HTR-8/SVneo (cell line): ENCODE data around the gene KIAA1614.

ENCODE experiments used
- DNase-seq: peaks from one replicate; pipeline ENCODE4 v3.0.0; 2011; ENCODE audit warnings: low spot score, mixed read lengths; ENCODE audit not compliant: insufficient read length
- FAIRE-seq: peaks from 2 replicates; lab custom pipeline; 2011; peaks lifted over from hg19 to GRCh38; lab: Jason Lieb, UNC

KIAA1614 gene

DNA sequence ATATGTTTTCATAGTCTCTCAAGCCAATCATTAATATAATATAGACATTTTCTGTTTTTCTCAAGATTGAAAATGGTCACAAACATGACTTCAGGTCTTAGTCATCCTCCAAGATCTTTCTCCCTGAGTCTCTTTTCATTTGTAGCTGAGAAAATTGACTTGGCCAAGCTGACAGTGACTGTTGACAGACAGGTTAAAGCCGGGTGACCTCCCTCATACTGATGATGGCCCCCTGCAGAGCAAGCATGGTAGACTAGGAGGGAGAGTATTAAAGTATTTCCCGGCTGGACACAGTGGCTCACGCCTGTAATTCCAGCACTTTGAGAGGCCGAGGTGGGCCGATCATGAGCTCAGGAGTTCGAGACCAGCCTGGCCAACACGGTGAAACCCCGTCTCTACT, 6.8 kb upstream of the KIAA1614 start:
- DNase-seq (no peak), FAIRE-seq (no peak)

DNA sequence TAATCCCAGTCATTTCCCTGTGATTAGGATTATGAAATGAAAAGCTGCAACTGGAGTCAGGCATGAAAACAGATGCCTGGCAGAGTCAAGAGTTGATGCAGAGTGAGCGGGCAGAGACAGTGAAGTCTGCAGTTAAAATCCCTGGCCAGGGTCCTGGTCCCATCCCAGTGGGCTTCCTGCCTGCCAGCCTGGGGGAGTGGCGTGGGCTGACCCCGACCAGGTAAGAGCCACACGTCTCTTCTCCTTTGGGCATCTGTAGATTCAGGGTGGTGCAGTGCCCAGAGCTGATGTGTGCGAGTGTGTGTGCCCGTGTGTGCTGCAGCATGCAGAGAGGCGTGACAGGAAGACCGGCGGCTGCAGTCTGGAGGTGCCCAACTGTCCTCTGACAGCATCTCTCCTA, 6.2 kb upstream of the KIAA1614 start:
- FAIRE-seq (no peak), DNase-seq (no peak)

DNA sequence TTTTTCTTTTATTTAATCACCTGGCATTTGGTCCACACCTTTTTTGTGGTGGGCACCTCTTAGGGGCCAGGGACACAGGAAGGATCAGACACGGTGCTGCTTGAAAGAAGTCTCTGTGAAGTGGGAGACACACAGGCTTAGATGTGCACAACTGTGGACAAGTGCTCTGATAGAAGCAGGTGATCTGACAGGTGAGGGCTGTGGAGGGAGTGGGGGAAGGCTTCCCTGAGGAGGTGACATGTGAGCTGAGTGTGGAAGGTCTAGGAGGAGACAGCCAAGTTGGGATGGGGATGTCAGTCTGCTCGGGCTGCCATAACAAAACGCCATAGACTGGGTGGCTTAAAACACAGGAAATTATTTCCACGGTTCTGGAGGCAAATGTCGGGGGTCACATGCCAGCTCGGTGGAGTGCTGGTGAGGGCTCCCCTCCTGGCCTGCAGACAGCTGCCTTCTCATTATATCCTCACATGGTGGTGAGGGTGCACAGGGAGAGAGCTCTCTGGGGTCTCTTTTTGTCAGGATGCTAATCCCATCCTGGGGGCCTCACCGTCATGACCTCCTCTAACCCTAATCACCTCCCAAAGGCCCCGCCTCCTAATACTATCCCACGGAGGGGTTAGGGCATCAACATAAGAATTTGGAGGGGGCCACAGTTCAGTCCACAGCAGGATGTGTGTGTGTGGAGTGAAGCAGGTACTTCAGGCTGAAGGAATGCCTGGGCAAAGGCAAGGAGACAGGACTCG, 5.2 kb upstream of the KIAA1614 start:
- FAIRE-seq, result no peak
- DNase-seq, result no peak

DNA sequence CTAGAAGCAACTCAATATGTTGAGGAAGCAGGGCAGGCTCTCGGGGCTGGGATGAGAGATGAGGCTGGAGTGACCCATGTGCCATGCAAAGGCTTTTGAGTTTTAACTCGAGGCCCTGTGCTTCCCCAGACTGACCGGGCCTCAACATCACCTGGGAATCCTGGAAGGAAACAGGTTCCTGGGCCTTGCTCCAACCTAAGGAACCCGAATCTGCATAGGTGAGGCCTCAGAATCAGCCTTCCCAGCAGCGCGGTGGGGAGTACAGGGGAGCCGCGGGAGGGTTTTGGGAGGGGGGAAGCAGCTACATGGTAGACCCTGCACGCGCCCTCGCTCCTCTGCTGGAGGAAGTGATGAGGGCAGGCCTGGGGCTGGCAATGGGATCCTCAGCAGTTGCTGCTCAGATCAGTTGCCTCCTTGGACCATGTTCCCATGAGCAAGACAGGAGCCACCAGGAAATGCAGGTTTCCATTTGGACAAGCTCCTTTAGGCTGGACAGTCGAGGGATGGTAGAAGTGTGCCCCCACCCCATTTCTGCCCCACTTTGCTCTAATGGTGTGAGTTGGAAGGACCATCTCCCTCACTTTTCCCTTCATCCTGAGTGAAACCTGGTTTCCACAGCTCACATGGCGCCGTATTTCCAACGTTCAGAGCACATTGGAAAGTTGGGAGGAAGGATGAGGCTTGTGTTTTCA, 4.5 kb upstream of the KIAA1614 start:
- FAIRE-seq (no peak), DNase-seq (no peak)

DNA sequence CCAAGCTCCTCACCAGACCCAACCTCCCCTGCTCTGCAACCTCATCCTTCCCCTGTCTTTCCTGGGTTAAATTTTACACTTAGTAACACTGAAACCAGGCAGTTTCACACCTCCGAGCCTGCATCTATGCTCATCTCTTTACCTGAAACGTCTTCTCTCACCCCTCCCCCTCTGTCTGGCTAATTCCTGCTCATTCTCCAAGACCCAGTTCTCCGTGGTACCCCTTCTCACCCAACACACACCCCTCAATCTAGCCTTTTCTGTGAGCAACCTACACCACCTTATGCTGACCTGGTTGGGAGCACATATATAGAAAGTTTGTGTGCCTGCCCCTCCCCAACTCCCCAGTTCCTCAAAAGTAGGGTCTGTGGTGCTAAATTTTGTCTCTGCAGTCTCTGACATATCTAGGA, 3.7 kb upstream of the KIAA1614 start:
- no peak for FAIRE-seq
- DNase-seq, result no peak

DNA sequence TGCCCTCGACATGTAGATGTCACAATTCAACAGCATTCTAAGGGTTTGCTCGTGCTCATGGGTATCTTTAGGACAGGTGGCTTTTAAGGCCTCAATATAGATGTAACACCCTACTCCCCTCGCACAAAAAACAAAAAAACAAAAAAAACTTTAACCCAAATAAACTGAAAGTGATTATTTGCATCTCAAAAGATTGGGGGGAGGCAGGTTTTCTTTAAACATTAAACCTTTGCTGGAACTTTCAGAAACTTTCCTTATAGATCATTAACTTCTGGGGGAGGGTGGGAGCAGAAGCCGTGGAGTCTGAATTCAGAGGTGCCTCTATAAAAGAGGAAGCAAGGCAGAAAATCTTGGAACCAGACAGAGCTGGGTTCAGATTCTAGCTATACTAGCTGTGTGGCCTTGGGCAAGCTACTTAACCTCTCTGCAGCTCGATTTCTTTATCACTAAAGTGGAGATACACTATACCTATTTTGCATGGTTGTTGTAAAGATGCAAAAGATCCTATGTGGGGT, 3.2 kb upstream of the KIAA1614 start:
- no peak for FAIRE-seq

DNA sequence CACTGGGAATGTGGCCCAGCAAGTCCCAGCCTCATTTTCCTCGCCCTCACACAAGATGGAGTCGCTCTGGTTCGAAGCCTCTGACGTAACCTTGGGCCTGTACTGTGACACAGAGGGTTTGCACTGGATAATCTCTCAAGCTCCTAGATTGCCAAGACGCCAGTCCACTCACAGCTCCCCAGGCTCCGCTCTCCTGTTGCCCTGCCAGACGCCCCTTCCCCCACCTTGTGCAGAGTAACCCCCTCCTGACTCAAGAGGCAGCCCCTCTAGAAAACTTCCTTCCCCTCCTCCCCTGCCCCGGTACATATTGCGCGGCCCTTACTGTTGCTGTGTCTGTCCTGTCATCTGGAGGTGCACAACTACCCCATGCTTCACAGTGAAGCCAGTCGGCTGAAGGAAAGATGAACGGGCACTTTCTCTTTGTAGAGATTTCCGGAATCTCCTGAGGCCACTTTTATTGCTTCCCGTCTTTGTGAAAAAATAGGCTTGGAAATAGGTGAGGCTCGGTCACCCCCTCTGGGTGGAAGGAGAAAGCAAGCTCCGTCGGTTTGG, 981 bp upstream of the KIAA1614 start:
- DNase-seq, result peak; percentile 58
- FAIRE-seq, result no peak

More for the DNA sequence above, 3.2 kb upstream of the KIAA1614 start:
- no peak for DNase-seq

DNA sequence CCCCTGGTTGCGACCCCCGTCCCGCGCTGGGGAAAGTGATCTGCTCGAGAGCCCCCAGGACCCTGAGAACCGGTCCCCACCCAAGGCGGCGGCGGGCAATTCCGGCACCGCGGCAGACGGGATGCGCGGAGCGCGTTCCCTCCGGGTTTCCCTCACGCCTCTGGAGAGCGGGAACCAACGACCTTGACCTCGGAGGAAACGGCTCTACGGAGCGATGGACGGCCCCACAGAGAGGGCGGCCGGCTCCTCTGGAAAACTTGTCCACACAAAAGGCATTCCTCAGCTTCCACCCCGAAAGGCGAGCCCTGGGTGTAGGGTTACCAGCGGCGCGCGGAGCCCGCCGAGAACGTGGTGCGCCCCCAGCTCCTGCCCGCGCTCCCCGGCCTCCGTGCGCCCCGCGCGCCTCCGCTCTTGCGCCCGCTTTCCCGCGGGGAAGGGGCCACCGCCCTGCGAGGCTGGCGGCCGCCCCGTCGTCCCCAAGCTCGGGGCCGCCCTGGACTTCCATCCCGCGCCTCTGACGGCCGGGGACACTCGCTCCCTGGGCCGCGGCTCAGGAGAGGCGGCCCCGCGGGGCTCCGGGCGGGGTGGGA, 391 bp upstream of the KIAA1614 start:
- DNase-seq (peak; percentile 55), FAIRE-seq (no peak)

DNA sequence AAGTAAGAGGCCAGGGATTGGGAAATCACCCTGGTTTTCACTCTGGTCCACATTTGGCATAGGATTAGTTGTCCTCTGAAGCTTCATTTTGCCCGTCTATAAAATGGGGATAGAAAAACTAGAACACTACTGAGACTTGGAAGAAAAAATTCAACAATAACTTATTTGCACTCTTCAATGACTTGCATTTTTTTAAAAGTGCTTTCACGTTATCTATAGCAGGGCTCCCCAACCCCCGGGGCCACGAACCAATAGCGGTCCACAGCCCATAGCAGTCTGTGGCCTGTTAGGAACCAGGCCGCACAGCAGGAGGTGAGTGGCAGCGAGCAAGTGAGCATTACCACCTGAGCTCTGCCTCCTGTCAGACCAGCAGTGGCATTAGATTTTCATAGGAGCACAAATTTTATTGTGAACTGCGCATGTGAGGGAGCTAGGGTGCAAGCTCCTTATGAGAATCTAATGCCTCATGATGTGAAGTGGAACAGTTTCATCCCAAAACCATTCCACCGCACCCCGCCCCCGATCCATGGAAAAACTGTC, 2.8 kb downstream of the KIAA1614 start:
- no peak for DNase-seq
- no peak for FAIRE-seq

DNA sequence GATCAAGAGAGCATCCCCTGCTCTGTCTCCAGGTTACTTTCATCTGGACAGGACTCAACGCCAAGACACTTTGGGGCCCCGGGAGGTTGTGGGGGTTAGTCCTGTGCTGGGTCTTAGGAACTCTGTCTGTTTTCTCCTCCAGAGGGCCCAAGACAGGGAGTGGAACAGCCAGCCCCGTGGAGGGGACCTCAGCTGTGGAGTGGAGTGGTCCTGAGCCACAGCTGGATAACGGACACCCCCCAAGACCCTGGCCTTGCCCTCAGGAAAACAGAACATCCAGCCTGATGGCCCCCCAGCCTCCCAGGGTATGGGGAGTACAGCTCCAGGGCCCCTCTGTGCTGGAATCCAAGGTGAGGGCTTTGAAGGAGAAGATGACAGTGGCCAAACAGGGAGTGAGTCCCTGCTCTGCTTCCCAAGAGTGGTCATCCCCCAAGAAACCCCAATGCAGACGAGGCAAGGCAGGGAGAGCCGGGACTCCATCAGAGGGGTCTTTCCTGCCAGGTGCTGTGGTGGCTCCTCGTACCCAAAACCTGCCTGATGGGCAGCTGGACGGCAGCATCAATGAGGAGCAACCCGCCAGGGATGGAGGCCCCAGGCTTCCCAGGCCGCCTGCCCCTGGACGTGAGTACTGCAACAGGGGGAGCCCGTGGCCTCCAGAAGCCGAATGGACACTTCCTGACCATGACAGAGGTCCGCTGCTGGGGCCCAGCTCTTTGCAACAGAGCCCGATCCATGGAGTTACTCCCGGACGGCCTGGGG, 3.5 kb downstream of the KIAA1614 start:
- no peak for DNase-seq
- FAIRE-seq, result no peak

DNA sequence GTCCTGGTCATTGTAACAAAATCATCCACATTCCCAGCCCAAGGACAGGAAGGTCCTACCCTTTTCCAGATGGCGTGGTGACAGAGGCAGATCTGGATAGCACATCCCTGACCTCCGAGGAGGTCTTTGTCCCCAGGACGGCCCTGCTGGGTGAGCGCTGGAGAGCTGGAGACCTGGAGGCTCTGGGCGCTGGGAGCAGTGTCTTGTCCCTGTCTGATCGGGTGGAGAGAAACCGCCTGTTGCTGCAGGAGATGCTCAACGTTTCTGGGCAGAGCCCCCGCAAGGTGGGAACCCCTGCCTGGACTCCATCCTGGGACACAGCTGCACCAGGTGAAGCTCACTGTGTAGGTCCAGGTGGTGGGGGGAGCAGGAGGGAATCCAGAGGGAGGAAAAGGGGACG, 4.1 kb downstream of the KIAA1614 start:
- DNase-seq (no peak), FAIRE-seq (no peak)

DNA sequence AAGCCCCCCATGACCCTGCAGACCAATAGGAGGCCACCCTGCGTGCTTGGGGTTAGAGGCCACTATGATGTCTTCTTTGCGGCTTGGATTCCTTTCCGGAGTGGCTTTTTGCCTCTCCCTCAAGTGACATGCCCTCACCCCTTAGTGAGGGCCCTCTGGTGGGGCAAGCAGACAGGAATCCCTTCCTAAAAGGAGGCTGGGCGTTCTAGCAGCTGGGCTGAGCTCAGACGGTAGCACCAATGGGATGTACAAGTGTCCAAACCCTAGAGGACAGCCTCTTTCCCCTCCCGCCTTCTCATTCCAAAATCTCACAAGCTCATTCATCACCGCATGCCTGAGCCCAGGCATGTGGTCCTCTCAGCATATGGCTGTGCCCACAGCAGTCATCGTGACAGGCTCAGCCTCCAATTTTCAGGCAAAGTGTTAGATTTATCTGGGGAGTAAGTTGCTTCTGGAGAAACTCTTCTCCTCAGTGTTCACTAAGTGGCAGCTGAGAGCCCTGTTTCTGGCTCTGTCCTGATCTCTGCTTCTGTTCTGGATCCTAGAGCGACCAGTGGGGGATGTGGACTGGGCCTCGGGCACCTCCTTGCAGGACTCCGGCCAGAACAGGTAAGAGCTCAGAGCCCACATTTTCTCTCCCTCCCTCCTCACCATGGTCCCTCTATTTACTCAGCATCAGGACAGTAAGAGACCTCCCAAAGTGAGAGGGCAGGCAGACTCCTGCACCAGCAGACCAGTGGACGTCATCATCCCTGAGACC, 4.8 kb downstream of the KIAA1614 start:
- FAIRE-seq (no peak), DNase-seq (no peak)

DNA sequence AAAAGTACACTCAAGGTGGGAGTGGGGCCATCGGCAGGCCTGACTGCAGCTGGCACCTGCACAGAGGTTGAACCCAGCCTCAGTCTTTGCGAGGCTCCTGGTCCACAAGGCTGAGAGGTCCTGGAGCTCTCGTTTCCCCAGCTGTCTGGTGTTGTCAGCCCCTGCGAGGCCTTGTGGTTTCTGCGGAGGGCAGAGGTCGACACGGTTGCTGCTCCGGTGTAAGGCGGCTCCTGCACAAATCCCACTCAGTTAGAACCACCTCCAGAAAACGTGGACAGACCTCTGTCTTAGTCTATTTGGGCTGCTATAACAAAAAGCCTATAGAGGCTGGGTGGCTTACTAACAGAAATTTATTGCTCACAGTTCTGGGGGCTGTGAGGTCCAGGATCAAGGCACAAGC, 5.8 kb downstream of the KIAA1614 start:
- FAIRE-seq, result no peak
- DNase-seq, result no peak

DNA sequence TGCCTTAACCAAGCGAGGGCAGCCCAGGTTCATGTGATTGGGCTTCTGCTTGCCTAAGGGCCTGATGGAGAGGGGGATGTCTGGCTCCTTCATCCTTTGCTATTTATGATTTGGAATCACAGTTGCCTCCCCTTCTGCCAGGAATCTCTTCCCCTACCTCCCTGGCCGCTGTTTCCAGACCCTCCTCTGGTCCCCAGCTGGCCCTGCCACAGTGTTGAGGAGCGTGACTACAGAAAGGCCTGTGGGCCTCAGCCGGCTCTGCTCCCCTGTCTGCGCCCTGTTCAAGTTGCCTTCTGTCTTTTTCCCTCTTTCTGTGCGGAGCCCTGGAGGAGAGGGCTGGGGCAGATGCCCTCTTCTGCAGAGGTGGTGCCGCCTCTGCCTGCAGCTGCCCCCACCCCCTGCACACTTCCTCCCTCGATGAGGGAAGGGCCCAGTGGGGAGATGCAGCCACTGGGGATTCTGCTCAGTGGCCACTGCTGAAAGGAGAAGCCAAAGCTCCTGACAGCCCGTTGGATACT, 6.5 kb downstream of the KIAA1614 start:
- DNase-seq (no peak), FAIRE-seq (no peak)

DNA sequence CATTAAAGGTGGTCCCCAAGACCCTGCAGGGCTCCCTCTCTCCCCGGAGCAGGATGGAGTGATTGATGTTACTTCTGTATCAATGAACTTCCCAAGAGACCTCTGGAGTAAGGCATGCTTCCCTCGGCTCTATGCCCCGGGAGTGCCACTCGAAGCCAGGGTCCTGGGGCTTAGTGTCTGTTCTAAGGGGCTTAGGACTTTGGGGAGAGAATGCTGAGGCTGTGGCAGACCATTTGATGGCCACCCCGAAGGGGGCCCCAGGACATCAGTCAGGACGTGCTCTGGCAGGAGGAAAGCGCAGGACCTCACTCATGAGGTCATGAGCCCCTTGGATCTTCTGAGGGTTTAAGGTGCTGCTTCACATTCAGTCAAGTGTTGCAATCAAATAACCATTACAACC, 7.5 kb downstream of the KIAA1614 start:
- DNase-seq, result no peak
- no peak for FAIRE-seq

DNA sequence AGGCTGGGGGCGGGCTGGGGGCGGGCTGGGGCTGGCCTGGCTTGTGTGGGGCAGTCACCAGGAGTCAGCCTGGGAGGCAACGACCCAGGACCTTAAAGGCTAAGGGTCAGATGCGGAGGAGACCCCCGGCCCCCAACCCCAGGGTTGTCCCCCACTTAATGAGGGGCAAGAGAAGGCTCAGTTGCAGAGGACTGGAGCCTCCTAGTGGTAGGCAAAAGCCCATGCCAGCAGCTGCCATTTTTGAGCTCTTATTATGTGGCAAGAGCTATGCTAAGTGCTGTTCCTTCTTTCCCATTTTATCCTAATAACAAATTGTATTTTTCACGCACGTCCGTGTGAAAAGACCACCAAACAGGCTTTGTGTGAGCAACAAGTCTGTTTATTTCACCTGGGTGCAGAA, 8.0 kb downstream of the KIAA1614 start:
- FAIRE-seq (no peak), DNase-seq (no peak)

DNA sequence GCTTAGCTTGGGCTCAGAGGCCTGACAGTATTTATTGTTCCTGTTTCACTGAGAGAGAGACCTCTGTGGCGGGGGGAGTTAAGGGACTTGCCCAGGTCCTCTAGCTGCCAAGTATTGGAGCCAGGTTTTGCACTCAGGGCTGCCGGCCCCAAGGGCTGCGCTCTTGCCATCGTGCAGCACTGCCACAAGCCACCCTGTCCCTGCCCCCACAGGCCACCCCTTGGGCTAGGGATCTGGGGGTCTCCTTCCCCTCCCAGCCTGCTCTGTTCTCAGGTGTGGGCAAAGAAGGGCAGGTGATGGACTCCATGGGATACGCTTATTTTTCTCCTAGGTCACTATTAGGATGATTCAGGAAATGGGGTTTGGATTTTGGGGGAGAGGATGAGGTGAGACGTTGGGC, 8.7 kb downstream of the KIAA1614 start:
- no peak for FAIRE-seq
- no peak for DNase-seq

DNA sequence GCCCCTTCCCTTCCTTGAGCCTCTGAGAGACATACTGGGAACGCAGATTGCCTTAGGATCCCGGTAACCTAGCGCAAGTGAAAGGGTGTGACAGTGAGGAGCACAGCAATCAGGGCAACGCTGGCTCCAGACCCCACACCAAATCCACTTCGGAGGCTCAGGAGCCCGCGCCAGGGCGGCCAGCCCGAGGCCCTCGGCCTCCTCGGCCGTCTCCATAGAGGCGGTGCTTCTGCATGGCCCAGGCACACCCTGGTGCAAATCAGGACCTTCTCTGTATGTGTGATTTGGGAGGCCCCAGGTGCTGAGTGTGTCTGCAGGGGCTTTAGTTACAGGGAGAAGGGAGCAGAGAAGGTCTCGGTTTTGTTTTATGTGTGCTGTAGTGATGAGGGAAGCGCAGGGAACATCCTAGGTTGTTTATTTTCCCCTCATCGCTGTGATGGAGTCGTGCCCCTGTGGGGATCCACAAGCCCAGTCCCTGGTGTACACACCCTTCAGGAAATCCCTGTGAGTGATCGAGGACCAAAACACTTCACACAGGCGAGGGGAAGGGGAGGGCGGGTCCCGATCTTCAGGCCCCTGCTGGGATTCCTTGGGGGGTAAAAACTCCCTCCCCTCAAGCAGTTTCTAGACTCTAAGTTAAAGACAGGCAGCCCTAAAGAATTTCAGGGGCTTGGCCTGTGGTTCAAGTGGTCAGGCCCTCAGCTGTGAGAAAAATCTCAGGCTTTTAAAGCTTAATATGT, 9.4 kb downstream of the KIAA1614 start:
- DNase-seq (no peak), FAIRE-seq (no peak)

DNA sequence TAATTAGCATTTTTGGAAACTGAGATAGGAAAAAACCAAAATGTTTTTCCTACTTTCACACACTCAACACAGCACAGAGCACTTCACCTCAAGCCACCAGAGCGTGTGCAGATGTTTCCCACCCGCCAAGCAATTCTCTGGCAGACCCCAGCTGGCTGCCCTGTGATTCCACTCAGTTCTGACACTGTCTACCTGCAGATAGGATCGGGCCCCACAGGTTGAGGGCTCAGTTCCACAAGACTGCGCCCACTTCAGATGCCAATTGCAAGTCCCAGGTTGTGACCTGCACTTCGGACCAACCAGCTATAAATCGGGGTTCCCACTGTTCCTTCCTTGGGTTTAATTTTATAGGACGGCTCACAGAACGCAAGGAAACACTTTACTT, 9.9 kb downstream of the KIAA1614 start:
- FAIRE-seq (no peak), DNase-seq (no peak)
